ENCODE data around the gene DNAJC27.

DNAJC27 gene

GRCh38 chr2:24925815-24926214 is 45.9 kb downstream of the DNAJC27 start:
- DNase-seq (ENCODE audit: low spot score), result no peak

- DNase-seq (ENCODE audit: low spot score), result no peak
These were observed 47.0 kb downstream of the DNAJC27 start for GRCh38 chr2:24924732-24925131.

- DNase-seq (ENCODE audit: low spot score), result no peak
These were observed 47.5 kb downstream of the DNAJC27 start for GRCh38 chr2:24924266-24924665.

- no peak for DNase-seq (ENCODE audit: low spot score)
These were observed 48.6 kb downstream of the DNAJC27 start for GRCh38 chr2:24923106-24923505.

- no peak for DNase-seq (ENCODE audit: low spot score)
These were observed 49.2 kb downstream of the DNAJC27 start for GRCh38 chr2:24922556-24922955.

- no peak for DNase-seq (ENCODE audit: low spot score)
These were observed 50.8 kb downstream of the DNAJC27 start for GRCh38 chr2:24920809-24921441.

GRCh38 chr2:24920098-24920808 is 51.5 kb downstream of the DNAJC27 start, which contains the start of gene ADCY3:
Gene ADCY3 (minus strand): TSS chr2:24920237. CDS start chr2:24918987, 1,250 bp downstream.
- peak; percentile 92 for DNase-seq (ENCODE audit: low spot score)

GRCh38 chr2:24919506-24920097 is 52.2 kb downstream of the DNAJC27 start:
- DNase-seq (ENCODE audit: low spot score), result peak; percentile 76

GRCh38 chr2:24919037-24919505 is 52.7 kb downstream of the DNAJC27 start:
- peak; percentile 56 for DNase-seq (ENCODE audit: low spot score)

- DNase-seq (ENCODE audit: low spot score), result no peak
These were observed 53.3 kb downstream of the DNAJC27 start for GRCh38 chr2:24918326-24919036.

GRCh38 chr2:24917731-24918325 is 53.9 kb downstream of the DNAJC27 start:
- no peak for DNase-seq (ENCODE audit: low spot score)

GRCh38 chr2:24917086-24917485 is 54.7 kb downstream of the DNAJC27 start:
- no peak for DNase-seq (ENCODE audit: low spot score)

GRCh38 chr2:24915796-24916195 is 56.0 kb downstream of the DNAJC27 start:
- DNase-seq (ENCODE audit: low spot score), result no peak

- peak; percentile 4 for DNase-seq (ENCODE audit: low spot score)
These were observed 56.6 kb downstream of the DNAJC27 start for GRCh38 chr2:24915175-24915574.

- DNase-seq (ENCODE audit: low spot score), result peak; percentile 4
These were observed 57.0 kb downstream of the DNAJC27 start for GRCh38 chr2:24914713-24915112.

- peak; percentile 2 for DNase-seq (ENCODE audit: low spot score)
These were observed 57.8 kb downstream of the DNAJC27 start for GRCh38 chr2:24913911-24914310.

GRCh38 chr2:24912986-24913385 is 58.8 kb downstream of the DNAJC27 start:
- no peak for DNase-seq (ENCODE audit: low spot score)

GRCh38 chr2:24912523-24912922 is 59.2 kb downstream of the DNAJC27 start:
- no peak for DNase-seq (ENCODE audit: low spot score)

GRCh38 chr2:24910245-24910644 is 61.5 kb downstream of the DNAJC27 start:
- DNase-seq (ENCODE audit: low spot score), result no peak

GRCh38 chr2:24909555-24910177 is 62.1 kb downstream of the DNAJC27 start:
- DNase-seq (ENCODE audit: low spot score), result peak; percentile 60

GRCh38 chr2:24908461-24908901 is 63.3 kb downstream of the DNAJC27 start:
- DNase-seq (ENCODE audit: low spot score), result no peak

Data from AG20443 (cell line).